PC-3 (cell line): ENCODE measurements around the gene SLCO2B1. TPM values are rescaled to one million over a fixed set of nuclear protein-coding genes. Genes with fewer than 3 reads are reported as not detected.

ENCODE experiments used
- ATAC-seq: fragments of 200-7000 bp; cut with Tn5 transposase; 2 replicates; pipeline ENCODE4 v1.9.1; 2020; ENCODE audit warnings: mild to moderate bottlenecking, moderate library complexity
- BruUV-seq: library from RNA; stranded (reverse); fragments of 400-500 nt; replicated peaks from 2 replicates; lab custom pipeline; 2021; lab: Mats Ljungman, UMichigan
- CTCF ChIA-PET: fragments of 300-600 bp; sonication (Branson Sonifier 250); formaldehyde crosslinking; loops from one replicate; lab custom pipeline; 2022; ENCODE audit warnings: antibody characterized with exemption; lab: Charles Lee
- POLR2A ChIA-PET: fragments of 300-600 bp; sonication (Branson Sonifier 250); formaldehyde crosslinking; loops from one replicate; lab custom pipeline; 2022; ENCODE audit warnings: antibody characterized with exemption; ENCODE audit not compliant: unreplicated experiment; lab: Charles Lee
- DNase-seq: peaks from one replicate; pipeline ENCODE4 v3.0.0-alpha.2; 2015
- H2AFZ ChIP-seq: fragments of 300-600 bp; sonication (generic); 2 replicates; pipeline ENCODE4 v1.6.0; 2016; ENCODE audit warnings: antibody characterized with exemption, low read length
- H3F3A ChIP-seq: fragments of 300-600 bp; sonication (generic); one replicate; pipeline ENCODE4 v1.6.0; 2017; ENCODE audit warnings: antibody characterized with exemption, low read length, control low read depth, mild to moderate bottlenecking; ENCODE audit not compliant: unreplicated experiment
- H3K27ac ChIP-seq: fragments of 300-600 bp; sonication (generic); 2 replicates; pipeline ENCODE4 v1.5.1; 2016; ENCODE audit warnings: mild to moderate bottlenecking, low read length
- H3K27me3 ChIP-seq: fragments of 300-600 bp; sonication (generic); 2 replicates; pipeline ENCODE4 v1.6.1; 2016; ENCODE audit warnings: low read length, mixed read lengths
- H3K36me3 ChIP-seq: fragments of 300-600 bp; sonication (generic); 2 replicates; pipeline ENCODE4 v1.6.1; 2016; ENCODE audit warnings: low read depth, mixed run types, low read length, mixed read lengths
- H3K4me1 ChIP-seq: fragments of 300-600 bp; sonication (generic); 2 replicates; pipeline ENCODE4 v1.5.1; 2016; ENCODE audit warnings: low read length; ENCODE audit not compliant: insufficient read depth
- H3K4me2 ChIP-seq: fragments of 300-600 bp; sonication (generic); 2 replicates; pipeline ENCODE4 v1.6.0; 2016; ENCODE audit warnings: low read length
- H3K4me3 ChIP-seq: fragments of 300-600 bp; sonication (generic); 2 replicates; pipeline ENCODE4 v1.5.1; 2016; ENCODE audit warnings: mild to moderate bottlenecking, low read length, mixed read lengths
- H3K79me2 ChIP-seq: fragments of 300-600 bp; sonication (generic); 2 replicates; pipeline ENCODE4 v1.6.1; 2017; ENCODE audit warnings: low read length, mixed read lengths
- H3K9ac ChIP-seq: fragments of 300-600 bp; sonication (generic); 2 replicates; pipeline ENCODE4 v1.6.0; 2016; ENCODE audit warnings: mild to moderate bottlenecking, low read length
- H3K9me2 ChIP-seq: fragments of 300-600 bp; sonication (generic); replicated peaks from 2 replicates; pipeline ENCODE4 v1.6.1; 2016; ENCODE audit warnings: mixed run types, low read length, mixed read lengths
- H3K9me3 ChIP-seq: fragments of 300-600 bp; sonication (generic); 2 replicates; pipeline ENCODE4 v1.6.1; 2016; ENCODE audit warnings: low read length, mixed read lengths
- H4K20me1 ChIP-seq: fragments of 300-600 bp; sonication (generic); 2 replicates; pipeline ENCODE4 v1.6.1; 2016; ENCODE audit warnings: low read length, mixed read lengths
- EZH2 ChIP-seq: fragments of 300-600 bp; sonication (generic); IDR thresholded peaks from one replicate; pipeline ENCODE4 v1.6.1; 2017; ENCODE audit warnings: antibody characterized with exemption, mild to moderate bottlenecking, low read length; ENCODE audit not compliant: unreplicated experiment
- EZH2phosphoT487 ChIP-seq: fragments of 300-600 bp; sonication (generic); IDR thresholded peaks from 2 replicates; pipeline ENCODE4 v1.6.1; 2018; ENCODE audit warnings: mild to moderate bottlenecking, antibody characterized with exemption, low read length, borderline replicate concordance
- intact Hi-C: fragments of 100-400 bp; cut with micrococcal nuclease; formaldehyde crosslinking; loops from 2 replicates; pipeline ENCODE4 v1.9.0; 2023
- total RNA-seq: library from RNA; depleted of rRNA; stranded (reverse); fragments of >200 nt; gene quantifications from 2 replicates; pipeline ENCODE4 v1.2.3, GENCODE V29; 2014
- TF ChIP-seq, protein P1 (sequence below): fragments of 300-600 bp; sonication (generic); conservative IDR thresholded peaks from 2 replicates; pipeline ENCODE4 v1.5.1; 2017; ENCODE audit warnings: antibody characterized with exemption, low read depth, mild to moderate bottlenecking, low read length

The SLCO2B1 gene
- total RNA-seq, 1 experiment from 2014 or later: not detected

- intact Hi-C loops: no loop called here
- no peaks in the 10 kb centered on the region for H3F3A ChIP-seq
- no peaks in the 10 kb centered on the region for H3K9me3 ChIP-seq
- H3K4me2 ChIP-seq: no peak overlapping the region
- BruUV-seq: no TSS peak
- H3K4me1 ChIP-seq: no peaks in the 10 kb centered on the region
- TF ChIP-seq EZH2 (no peak), EZH2phosphoT487 (no peak)
- TF ChIP-seq, protein P1, sequence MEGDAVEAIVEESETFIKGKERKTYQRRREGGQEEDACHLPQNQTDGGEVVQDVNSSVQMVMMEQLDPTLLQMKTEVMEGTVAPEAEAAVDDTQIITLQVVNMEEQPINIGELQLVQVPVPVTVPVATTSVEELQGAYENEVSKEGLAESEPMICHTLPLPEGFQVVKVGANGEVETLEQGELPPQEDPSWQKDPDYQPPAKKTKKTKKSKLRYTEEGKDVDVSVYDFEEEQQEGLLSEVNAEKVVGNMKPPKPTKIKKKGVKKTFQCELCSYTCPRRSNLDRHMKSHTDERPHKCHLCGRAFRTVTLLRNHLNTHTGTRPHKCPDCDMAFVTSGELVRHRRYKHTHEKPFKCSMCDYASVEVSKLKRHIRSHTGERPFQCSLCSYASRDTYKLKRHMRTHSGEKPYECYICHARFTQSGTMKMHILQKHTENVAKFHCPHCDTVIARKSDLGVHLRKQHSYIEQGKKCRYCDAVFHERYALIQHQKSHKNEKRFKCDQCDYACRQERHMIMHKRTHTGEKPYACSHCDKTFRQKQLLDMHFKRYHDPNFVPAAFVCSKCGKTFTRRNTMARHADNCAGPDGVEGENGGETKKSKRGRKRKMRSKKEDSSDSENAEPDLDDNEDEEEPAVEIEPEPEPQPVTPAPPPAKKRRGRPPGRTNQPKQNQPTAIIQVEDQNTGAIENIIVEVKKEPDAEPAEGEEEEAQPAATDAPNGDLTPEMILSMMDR: no peak
- ChIA-PET CTCF (no interaction called here), POLR2A (interaction anchor here (0.6 kb wide), 1 partner anchor 202 kb away, joined by 4 read pairs; no protein-coding TSS in a partner anchor)
- no peak overlapping the region for H3K27ac ChIP-seq
- ATAC-seq (no peak), DNase-seq (no peak)
- H3K36me3 ChIP-seq: no peaks in the 10 kb centered on the region
- no peaks in the 10 kb centered on the region for H3K79me2 ChIP-seq
- no peak overlapping the region for H3K9ac ChIP-seq
- H3K4me3 ChIP-seq: no peak overlapping the region
- no peak overlapping the region for H2AFZ ChIP-seq
- H4K20me1 ChIP-seq: no peaks in the 10 kb centered on the region
- H3K9me2 ChIP-seq: no peaks in the 10 kb centered on the region
- peaks cover 70% of the 10 kb centered on the region for H3K27me3 ChIP-seq
These were observed 16.7 kb downstream of the SLCO2B1 start for GRCh38 chr11:75167617-75168016.

DNA sequence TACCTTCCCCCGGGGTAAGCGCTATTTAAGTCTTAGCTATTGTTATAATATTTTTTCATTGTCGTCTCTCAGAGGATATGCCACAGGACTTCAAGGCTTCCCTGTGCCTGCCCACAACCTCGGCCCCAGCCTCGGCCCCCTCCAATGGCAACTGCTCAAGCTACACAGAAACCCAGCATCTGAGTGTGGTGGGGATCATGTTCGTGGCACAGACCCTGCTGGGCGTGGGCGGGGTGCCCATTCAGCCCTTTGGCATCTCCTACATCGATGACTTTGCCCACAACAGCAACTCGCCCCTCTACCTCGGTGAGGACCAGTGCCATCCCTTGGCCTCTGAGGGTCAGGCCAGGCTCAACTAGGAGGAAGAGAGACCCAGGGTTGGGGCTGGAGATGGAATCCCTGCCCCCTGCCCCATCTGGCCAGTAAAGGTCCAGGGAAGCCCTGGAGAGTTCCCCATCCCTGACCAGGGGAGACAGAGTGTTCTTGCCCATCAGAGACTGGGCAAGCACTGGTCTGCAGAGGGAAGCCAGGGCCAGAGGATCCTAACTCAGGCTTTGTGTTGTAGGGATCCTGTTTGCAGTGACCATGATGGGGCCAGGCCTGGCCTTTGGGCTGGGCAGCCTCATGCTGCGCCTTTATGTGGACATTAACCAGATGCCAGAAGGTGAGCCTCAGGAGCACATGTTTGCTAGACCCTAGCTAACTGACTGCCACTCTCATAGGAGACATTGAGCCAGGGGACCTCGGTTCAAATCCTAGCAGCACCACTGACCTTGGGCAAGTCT, 18.4 kb downstream of the SLCO2B1 start:
- H3K4me1 ChIP-seq: no peaks in the 10 kb centered on the region
- no peak overlapping the region for H3K9ac ChIP-seq
- no peaks in the 10 kb centered on the region for H4K20me1 ChIP-seq
- peaks cover 65% of the 10 kb centered on the region for H3K27me3 ChIP-seq
- no TSS peak for BruUV-seq
- DNase-seq (no peak), ATAC-seq (no peak)
- no peaks in the 10 kb centered on the region for H3K9me3 ChIP-seq
- no peak overlapping the region for H3K4me2 ChIP-seq
- intact Hi-C loops: no loop called here
- H3F3A ChIP-seq: no peaks in the 10 kb centered on the region
- CTCF ChIA-PET: no interaction called here
- H2AFZ ChIP-seq: no peak overlapping the region
- H3K36me3 ChIP-seq: no peaks in the 10 kb centered on the region
- no peak overlapping the region for H3K4me3 ChIP-seq
- H3K27ac ChIP-seq: no peak overlapping the region
- POLR2A ChIA-PET: no interaction called here
- H3K9me2 ChIP-seq: no peaks in the 10 kb centered on the region
- TF ChIP-seq EZH2phosphoT487 (no peak), EZH2 (no peak)
- TF ChIP-seq, protein P1: no peak
- H3K79me2 ChIP-seq: no peaks in the 10 kb centered on the region

- H3F3A ChIP-seq: no peaks in the 10 kb centered on the region
- ChIA-PET POLR2A (no interaction called here), CTCF (no interaction called here)
These were observed 19.8 kb downstream of the SLCO2B1 start for GRCh38 chr11:75170516-75171201.

More at GRCh38 chr11:75170516-75171201, 19.8 kb downstream of the SLCO2B1 start:
- Histone ChIP-seq H3K4me1 (no peaks in the 10 kb centered on the region), H3K9me3 (no peaks in the 10 kb centered on the region), H3K4me2 (no peak overlapping the region), H3K27me3 (peaks cover 69% of the 10 kb centered on the region), H2AFZ (no peak overlapping the region), H4K20me1 (no peaks in the 10 kb centered on the region), H3K27ac (no peak overlapping the region), H3K79me2 (no peaks in the 10 kb centered on the region), H3K9ac (no peak overlapping the region), H3K4me3 (no peak overlapping the region), H3K9me2 (no peaks in the 10 kb centered on the region), H3K36me3 (no peaks in the 10 kb centered on the region)
- TF ChIP-seq, protein P1: no peak
- TF ChIP-seq EZH2phosphoT487: no peak
- no peak for TF ChIP-seq EZH2
- no TSS peak for BruUV-seq
- DNase-seq (no peak), ATAC-seq (no peak)
- intact Hi-C loops: no loop called here
